K562 (cell line): ENCODE measurements around the gene GGA3. TPM values are rescaled to one million over a fixed set of nuclear protein-coding genes. Genes with fewer than 3 reads are reported as not detected.

Source experiments
- ARID3B ChIP-seq: fragments of 250-450 bp; sonication (Bioruptor Pico); IDR thresholded peaks from 2 replicates; pipeline ENCODE4 v1.4.0; 2020; ENCODE audit warnings: borderline replicate concordance
- CHD7 ChIP-seq: fragments of 200-600 bp; sonication (generic); IDR thresholded peaks from one replicate; pipeline ENCODE4 v1.6.1; 2012; ENCODE audit warnings: mild to moderate bottlenecking, low read depth, low read length, inconsistent platforms
- COPS2 ChIP-seq: fragments of 450-650 bp; conservative IDR thresholded peaks from 2 replicates; pipeline ENCODE4 v1.6.1; 2016; ENCODE audit warnings: mild to moderate bottlenecking, moderate library complexity
- GABPB1 ChIP-seq: sonication (generic); formaldehyde crosslinking; IDR thresholded peaks from 2 replicates; pipeline ENCODE4 v1.8.0; 2022; ENCODE audit warnings: mild to moderate bottlenecking, missing genetic modification reagents
- MAZ ChIP-seq, 2 experiments: fragments of 450-650 bp in 1 of 2; sonication (generic) in 1 of 2; formaldehyde crosslinking; IDR thresholded peaks in 1 of 2; conservative IDR thresholded peaks in 1 of 2; 2 replicates each; pipeline versions ENCODE4 v1.4.0 to v1.5.0; 2020; ENCODE audit warnings: mild to moderate bottlenecking in 1 of 2, missing genetic modification reagents in 1 of 2
- MYC ChIP-seq, 2 experiments: fragments of 250-450 bp in 1 of 2; sonication (Bioruptor Pico) in 1 of 2; IDR thresholded peaks; 2 replicates each; pipeline versions ENCODE4 v1.5.1 to v1.6.1; 2012 to 2021; ENCODE audit warnings: low read depth in 2 of 2, borderline replicate concordance in 1 of 2, improper control_type of control experiment in 1 of 2, low read length in 1 of 2, mild to moderate bottlenecking in 1 of 2, moderate library complexity in 1 of 2
- NCOA4 ChIP-seq: fragments of 450-650 bp; IDR thresholded peaks from 2 replicates; pipeline ENCODE4 v1.6.1; 2018; ENCODE audit warnings: mild to moderate bottlenecking; ENCODE audit not compliant: partially characterized antibody
- NFXL1 ChIP-seq: fragments of 450-650 bp; formaldehyde crosslinking; IDR thresholded peaks from 2 replicates; pipeline ENCODE4 v1.4.0; 2021; ENCODE audit warnings: mild to moderate bottlenecking
- POLR2G ChIP-seq: fragments of 200-400 bp; formaldehyde crosslinking; IDR thresholded peaks from 2 replicates; pipeline ENCODE4 v1.6.1; 2017; ENCODE audit warnings: low read depth, mild to moderate bottlenecking, antibody characterized with exemption, low read length, moderate library complexity
- RBM15 ChIP-seq: fragments of 200-400 bp; formaldehyde crosslinking; IDR thresholded peaks from 2 replicates; pipeline ENCODE4 v1.6.1; 2018; ENCODE audit warnings: mild to moderate bottlenecking, low read length, moderate library complexity; ENCODE audit not compliant: insufficient read depth
- ZNF431 ChIP-seq: sonication (generic); formaldehyde crosslinking; IDR thresholded peaks from 2 replicates; pipeline ENCODE4 v1.8.0; 2022; ENCODE audit warnings: mild to moderate bottlenecking, missing genetic modification reagents
- ZNF696 ChIP-seq: fragments of 250-450 bp; sonication (Bioruptor Pico); conservative IDR thresholded peaks from 2 replicates; pipeline ENCODE4 v1.4.0; 2020; ENCODE audit warnings: mild to moderate bottlenecking, moderate library complexity
- ZNF717 ChIP-seq: fragments of 250-450 bp; sonication (Bioruptor Pico); IDR thresholded peaks from 2 replicates; pipeline ENCODE4 v1.5.0; 2021
- ZNF778 ChIP-seq: fragments of 450-650 bp; formaldehyde crosslinking; IDR thresholded peaks from 2 replicates; pipeline ENCODE4 v1.4.0; 2020; ENCODE audit warnings: mild to moderate bottlenecking, moderate library complexity
- ZSCAN32 ChIP-seq: fragments of 450-650 bp; formaldehyde crosslinking; IDR thresholded peaks from 2 replicates; pipeline ENCODE4 v1.4.0; 2020; ENCODE audit warnings: mild to moderate bottlenecking, moderate library complexity
- polyA plus RNA-seq, 8 experiments: library from polyadenylated mRNA; depleted of rRNA in 4 of 8; stranded (reverse) in 5 of 8; unstranded in 3 of 8; fragments of >200 nt; fragmentation: Nextera tagmentation in 2 of 8; fragmentation: Illumina TruSeq in 1 of 8; extraction: Ambion mirVana in 2 of 8; extraction: Trizol in 1 of 8; gene quantifications; 2 replicates each; pipeline versions ENCODE4 v1.2.1 to v1.2.3, GENCODE V29; 2011 to 2014; ENCODE audit warnings: inconsistent platforms in 1 of 8, missing spikeins in 1 of 8
- total RNA-seq, 7 experiments: library from RNA; depleted of rRNA in 6 of 7; stranded (reverse); fragments of >200 nt in 6 of 7; fragmentation: Illumina TruSeq in 2 of 7; extraction: Trizol in 2 of 7; gene quantifications; 2 replicates each; pipeline versions ENCODE4 v1.2.1 to v1.2.3, GENCODE V29; 2011 to 2021; ENCODE audit warnings: low replicate concordance in 1 of 7

Gene GGA3
- total and polyA plus RNA-seq, 9 of the 15 experiments (the other 6 are each of a cell fraction or from before 2014, with no cell fraction given): 5.7 to 64.9 (median 25.4) TPM

GRCh38 chr17:75205037-75205792, 56.2 kb downstream of the GGA3 start, which contains the start of gene NUP85 (continued):
- TF ChIP-seq CHD7 (no peak), NFXL1 (no peak), ZNF778 (CRISPR knock-in tag) (no peak), ZNF696 (CRISPR knock-in tag) (no peak), ZSCAN32 (CRISPR knock-in tag) (peak; percentile 40), COPS2 (no peak), ZNF431 (CRISPR knock-in tag) (no peak), NCOA4 (no peak), ARID3B (CRISPR knock-in tag) (no peak), MYC (IDR thresholded peaks at IDR 0.05; ENCODE audit: low read depth, low read length) (peak; percentile 34), MYC (CRISPR knock-in tag; IDR thresholded peaks at IDR 0.05; ENCODE audit: borderline replicate concordance, low read depth) (peak; percentile 81), MAZ (CRISPR knock-in tag; conservative IDR thresholded peaks at IDR 0.05 in 1 of 2, IDR thresholded peaks at IDR 0.05 in 1 of 2) (peak; percentile 94 to 99), GABPB1 (CRISPR knock-in tag) (no peak; the same call in 1 of the 2 replicates), POLR2G (peak; percentile 93), ZNF717 (no peak), RBM15 (no peak)
